HG03066 (cell line): ENCODE measurements around the gene HNRNPM.
"Not testable (repeated sequence)": the region's sequence is repeated elsewhere in the genome, so short reads cannot be mapped to it uniquely, and the experiment has no call there.

Experiments
- ATAC-seq: cut with Tn5 transposase; IDR thresholded peaks from one replicate; pipeline ENCODE4 v1.9.1; 2021; ENCODE audit warnings: low read depth; ENCODE audit not compliant: unreplicated experiment

Gene HNRNPM

DNA sequence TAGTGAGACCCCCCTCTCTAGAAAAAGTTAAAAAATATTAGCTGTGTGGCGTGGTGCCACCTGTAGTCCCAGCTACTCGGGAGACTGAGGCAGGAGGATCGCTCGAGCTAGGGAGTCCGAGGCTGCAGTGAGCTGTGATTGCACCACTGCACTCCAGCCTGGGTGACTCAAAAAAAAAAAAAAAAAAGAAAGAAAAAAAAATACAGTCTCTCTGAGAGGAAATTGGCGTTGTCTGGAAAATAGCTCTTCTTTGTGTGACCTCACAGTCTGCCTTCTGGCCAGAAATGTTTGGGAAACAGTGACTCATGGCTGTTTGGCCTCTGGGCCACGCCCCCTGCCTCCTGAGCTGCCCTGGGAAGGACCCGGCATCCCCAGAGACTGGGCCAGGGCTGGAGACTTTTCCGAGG lies 21.0 kb upstream of the HNRNPM start:
- no peak for ATAC-seq

DNA sequence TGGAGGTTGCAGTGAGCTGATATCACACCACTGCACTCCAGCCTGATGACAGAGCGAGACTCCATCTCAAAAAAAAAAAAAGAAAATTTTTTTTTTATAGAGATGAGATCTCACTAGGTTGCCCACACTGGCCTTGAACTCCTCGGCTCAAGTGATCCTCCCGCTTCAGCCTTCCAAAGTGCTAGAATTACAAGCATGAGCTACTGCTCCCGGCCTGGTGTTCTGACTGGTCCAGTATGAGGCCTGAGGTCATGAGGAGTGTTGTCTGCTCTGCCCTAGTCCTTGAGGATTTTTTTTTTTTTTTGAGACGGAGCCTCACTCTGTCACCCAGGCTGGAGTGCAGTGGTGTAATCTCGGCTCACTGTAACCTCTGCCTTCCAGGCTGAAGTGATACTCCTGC lies 19.4 kb upstream of the HNRNPM start:
- not testable (repeated sequence) for ATAC-seq

DNA sequence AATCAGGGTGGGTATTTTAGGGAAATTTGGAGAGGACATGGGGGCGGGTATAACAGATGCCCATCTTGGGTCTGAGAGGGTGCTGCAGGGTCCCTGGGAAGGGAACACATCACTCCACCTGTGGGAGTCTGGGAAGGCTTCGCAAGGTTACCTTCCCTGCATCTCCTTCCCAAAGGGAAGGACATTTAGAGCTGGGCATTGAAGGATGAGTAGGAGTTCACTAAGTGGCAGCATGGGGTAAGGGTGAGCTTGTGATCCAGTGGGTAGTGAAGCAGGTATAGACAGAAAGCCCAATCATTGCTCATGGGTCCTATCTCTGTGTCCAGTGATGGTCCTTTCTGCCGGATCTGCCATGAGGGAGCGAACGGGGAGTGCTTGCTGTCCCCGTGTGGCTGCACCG lies 18.5 kb upstream of the HNRNPM start:
- ATAC-seq = no peak

DNA sequence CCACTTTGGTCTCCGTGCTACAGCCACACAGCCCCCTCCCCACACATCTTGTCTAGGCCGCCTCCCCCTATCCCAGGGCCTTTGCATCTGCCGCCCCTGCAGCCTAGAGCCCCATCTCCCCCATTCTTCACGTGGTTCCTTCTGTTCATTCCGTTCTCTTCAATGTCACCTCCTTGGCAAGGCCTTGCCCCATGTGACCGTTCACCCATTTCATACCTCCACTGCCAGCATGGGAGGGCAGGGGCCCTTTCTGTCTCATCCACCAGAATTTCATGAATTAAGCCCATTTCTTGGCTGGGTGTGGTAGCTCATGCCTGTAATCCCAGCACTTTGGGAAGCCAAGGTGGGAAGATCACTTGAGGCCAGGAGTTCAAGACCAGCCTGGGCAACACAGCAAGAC lies 15.7 kb upstream of the HNRNPM start:
- no peak for ATAC-seq

DNA sequence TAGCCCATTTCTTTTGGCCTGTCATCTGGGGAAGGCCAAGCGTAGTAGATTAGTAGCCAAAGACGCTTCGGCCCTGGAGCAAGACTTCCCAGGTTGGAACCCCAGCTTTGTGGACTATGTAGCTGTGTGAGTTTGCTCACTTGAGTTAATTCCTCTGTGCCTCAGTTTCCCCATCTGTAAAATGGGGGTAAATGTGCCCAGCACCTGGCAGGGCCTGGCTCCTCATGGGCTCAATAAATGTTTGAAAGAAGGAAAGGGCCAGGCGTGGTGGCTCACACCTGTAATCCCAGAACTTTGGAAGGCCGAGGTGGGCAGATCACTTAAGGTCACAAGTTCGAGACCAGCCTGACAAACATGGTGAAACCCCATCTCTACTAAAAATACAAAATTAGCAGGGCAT lies 14.9 kb upstream of the HNRNPM start:
- ATAC-seq = no peak

DNA sequence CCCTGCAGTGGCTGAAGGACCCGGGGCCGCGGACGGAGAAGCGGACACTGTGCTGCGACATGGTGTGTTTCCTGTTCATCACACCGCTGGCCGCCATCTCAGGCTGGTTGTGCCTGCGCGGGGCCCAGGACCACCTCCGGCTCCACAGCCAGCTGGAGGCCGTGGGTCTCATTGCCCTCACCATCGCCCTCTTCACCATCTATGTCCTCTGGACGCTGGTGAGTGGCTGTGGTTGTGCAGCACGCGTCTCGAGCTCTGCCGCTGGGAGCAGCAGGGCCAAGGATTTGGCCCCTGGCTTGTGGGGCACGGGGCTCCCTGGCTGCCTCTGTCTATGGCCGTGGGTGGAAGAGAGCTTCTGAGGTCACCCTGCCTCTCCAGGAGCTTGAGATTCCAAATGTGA lies 14.1 kb upstream of the HNRNPM start:
- no peak for ATAC-seq

DNA sequence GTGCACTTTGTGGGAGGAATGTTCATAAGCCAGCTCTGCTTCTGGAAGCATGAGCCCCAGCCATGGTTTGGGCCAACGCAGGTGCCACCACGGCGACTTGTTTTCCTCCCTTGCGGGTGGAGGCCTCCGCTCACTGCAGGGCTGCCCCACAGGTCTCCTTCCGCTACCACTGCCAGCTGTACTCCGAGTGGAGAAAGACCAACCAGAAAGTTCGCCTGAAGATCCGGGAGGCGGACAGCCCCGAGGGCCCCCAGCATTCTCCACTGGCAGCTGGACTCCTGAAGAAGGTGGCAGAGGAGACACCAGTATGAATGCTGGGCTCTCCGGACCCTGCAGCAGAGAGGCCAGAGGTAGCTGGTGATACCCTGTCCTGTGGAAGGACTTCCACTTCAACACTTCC lies 6.5 kb upstream of the HNRNPM start:
- ATAC-seq = no peak

DNA sequence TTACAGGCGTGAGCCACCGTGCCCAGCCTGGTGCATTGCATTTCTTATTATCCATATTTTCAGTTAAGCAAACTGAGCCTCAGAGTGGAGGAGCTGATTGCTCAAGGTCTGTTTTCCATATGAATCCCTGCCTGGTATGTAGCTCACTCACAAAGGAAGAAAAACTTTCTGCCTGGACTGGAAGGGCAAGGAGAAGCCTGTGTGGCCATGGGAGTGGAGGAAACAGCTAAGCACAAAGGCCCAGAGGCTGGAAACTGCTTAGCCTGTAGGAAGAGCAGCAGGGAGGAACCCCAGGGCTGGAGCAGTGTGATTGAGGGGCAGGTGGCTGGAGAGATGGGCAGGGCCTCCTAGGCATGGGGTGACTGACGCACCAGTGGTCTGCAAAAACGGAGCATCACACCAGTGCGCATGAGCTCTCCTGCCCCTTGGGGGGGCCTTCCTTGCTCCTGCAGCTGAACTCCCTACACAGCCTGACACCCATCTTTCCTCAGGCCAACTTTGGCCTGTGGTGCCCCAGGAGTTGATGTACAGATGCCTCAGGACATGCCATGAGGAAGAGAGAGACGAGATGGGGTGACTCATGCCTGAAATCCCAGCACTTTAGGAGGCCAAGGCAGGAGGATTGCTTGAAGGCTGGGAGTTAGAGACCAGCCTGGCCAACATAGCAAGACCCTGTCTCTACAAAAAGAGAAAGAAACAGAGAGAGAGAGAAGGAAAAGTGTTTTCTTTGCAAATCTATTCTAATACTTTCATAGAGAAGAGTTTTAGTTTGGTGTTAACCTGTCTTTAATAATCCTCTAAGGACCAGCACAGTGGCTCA lies 2.8 kb upstream of the HNRNPM start:
- no peak for ATAC-seq

DNA sequence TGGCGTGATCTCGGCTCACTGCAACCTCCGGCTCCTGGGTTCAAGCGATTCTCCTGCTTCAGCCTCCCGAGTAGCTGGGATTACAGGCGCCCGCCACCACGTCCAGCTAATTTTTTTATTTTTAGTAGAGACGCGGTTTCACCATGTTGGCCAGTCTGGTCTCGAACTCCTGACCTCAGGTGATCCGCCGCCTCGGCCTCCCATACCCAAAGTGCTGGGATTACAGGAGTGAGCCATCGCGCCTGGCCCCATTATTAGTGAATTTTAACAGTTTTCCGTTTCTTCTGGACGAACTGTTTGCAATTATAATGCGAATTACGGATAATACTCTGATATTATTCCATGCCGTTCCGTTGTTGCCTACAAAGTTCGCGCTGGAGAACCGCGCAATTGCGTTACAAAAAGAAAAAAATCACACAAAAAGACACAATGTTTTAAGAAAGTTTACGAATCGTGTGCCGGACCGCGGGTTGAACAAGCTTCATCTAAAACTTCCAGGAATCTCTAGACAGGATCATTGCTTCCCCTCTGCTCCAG lies 567 bp upstream of the HNRNPM start:
- not testable (repeated sequence) for ATAC-seq

DNA sequence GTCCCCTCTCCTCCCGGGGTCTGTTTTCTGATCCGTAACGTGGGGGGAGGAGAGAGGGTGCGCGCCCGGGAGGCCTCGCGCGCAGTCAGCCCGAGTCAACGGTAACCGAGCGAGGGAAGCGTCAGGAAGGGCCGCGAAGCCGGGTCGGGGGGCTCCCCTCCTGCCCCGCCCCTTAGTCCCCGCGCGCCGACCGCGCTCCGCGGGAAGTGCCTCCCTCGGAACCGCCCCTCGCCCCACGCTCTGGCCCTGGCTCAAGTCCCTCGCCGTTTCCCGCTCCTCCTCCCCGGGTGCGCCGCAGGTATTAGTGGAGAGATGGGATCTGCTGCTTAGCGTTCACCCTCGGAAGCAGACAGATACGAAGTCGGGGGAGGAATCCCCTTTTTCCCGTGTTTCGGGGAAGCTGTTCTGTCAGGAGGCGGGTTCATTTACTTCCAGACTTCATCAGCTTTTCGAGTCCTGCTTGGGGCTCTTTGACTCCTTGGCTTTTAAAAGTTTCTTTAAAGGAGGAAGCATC lies 770 bp downstream of the HNRNPM start:
- ATAC-seq = peak; percentile 38

DNA sequence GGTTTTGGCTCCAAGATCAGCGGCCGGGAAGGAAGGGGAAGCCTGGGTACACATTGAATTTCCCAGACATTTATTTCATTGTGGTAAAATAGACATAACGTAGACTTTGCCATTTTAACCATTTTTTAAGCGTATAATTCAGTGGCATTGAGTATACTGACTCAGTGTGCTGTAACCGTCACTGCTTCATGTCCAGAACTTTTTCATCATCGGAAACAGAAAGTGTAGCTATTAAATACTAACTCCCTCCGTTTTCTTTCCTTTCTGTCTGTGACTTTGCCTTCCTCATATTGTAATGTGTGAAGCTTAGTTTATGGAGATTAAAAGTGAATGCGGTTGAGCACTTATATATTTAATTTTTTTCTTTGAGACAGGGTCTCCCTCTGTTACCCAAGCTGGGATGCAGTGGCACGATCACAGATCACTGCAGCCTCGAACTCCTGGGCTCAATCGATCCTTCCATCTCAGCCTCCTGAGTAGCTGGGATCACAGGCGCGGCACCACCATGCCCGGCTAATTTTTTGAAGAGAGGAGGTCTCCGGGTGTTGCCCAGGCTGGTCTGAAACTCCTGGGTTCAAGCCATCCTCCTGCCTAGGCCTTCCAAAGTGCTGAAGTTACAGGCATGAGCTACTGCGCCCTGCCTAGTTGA lies 1.4 kb downstream of the HNRNPM start:
- no peak for ATAC-seq

DNA sequence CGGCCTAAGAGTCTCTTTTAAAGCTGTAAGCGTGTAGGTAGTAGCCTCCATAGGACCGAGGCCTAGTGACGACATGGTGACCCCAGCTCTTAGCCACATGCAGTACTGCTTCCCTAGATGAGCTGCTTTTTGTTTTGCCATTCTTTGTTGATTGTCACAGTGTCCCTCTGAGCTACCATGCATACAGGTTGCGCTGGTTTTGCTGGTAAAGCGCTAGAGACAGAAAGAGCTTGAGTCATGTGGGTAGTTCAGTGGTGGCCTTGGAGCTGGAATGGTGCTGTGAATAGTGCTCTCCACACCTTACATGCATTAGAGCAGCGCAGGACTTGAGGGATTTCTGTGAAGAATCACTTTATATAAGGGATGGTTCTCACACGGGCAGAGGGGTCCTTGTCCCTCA lies 5.1 kb downstream of the HNRNPM start:
- ATAC-seq = no peak

DNA sequence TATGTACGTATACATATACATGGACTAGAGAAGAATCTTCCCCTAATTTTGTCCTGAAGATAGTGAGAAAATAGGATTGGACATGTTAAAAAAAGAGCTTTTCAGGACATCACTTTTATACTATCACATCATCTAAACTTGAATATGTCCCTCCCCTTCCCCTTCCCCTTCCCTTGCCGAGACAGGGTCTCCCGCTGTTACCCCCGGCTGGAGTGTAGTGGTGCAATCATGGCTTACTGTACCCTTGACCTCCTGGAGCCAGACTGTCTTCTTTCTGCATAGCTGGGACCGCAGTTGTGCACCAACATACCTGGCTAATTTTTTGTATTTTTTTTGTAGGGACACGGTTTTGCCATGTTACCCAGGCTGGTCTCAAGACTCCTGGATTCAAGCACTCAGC lies 6.6 kb downstream of the HNRNPM start:
- no peak for ATAC-seq

DNA sequence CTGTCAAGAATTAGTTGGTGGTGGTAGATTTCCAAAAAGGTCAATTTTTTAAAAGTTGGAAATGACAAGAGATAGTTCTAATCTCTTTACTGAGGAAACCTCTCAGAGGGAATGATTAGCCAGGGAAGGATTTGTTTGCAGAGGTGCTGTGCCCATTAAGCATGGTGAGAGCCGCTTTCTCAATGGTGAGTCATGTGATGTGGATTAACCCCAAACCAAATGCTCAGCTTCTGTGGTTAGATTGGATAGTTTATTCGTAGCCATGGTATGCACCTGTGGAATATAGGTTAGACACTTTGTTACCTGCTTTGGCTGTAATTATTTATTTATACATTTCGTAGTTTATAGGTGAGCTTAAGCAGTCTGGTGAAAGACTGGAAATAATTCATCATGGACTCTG lies 7.1 kb downstream of the HNRNPM start:
- no peak for ATAC-seq

DNA sequence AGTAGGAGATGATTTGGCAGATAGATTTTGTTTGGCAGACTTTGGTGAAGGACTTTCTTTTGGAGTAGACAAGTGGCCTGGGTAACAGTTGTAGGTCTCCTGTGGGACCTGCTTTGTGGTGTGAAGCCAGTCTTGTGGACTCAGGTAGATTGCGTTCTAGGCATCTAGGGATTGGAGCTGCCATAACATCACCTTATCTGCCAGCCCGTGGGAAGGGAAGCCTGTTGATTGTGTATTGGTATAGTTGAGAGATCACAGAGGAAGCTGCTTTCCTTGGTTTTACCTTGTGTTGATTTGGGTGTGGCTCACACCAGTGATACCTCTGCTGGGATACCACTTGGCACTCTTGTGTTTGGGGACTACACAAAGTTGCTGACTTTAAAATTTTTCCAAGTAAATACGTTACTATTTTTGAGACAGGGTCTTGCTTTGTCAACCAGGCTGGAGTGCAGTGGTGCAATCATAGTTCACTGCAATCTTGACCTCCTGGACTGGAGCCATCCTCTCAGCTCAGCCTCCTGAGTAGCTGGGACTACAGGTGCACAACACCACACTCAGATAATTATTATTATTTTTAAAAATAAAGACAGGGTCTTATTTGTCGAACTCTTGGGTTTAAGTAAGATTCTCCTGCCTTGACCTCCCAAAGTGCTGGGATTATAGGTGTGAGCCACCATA lies 7.8 kb downstream of the HNRNPM start:
- ATAC-seq = no peak

DNA sequence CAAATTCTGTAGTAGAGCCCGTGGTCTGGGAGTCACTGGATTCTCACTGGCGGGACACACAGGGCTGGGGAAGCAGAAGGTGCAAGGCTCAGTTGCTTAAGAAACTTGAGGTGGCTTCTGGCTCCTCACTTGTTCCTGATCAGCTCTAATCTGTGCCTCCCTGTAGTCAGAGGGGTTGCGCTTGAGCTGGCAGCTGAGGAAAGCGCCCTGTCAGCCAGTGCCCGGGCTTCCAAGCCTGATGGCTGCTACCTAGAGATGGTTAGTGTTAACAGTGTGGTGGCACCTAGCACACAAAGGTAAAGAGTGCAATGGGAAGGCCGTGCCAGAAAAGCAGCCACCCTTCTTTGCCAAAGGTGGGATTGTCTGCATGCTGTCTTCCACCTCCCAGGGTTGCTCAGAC lies 8.8 kb downstream of the HNRNPM start:
- no peak for ATAC-seq

DNA sequence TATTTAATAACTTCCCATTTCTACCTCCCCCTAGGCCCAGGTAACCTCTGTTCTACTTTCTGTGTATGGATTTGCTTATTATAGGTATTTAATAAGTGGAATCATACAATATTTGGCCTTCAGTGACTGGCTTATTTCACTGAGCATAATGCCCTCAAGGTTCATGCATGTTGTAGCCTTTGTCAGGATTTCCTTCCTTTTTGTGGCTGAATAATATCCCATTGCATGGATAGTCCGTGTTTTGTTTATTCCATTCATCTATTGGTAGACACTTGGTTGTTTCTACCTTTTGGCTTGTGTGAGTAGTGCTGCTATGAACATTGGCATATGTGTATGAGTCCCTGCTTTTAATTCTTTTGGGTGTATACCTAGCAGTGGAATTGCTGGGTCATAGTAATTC lies 9.4 kb downstream of the HNRNPM start:
- ATAC-seq = no peak

DNA sequence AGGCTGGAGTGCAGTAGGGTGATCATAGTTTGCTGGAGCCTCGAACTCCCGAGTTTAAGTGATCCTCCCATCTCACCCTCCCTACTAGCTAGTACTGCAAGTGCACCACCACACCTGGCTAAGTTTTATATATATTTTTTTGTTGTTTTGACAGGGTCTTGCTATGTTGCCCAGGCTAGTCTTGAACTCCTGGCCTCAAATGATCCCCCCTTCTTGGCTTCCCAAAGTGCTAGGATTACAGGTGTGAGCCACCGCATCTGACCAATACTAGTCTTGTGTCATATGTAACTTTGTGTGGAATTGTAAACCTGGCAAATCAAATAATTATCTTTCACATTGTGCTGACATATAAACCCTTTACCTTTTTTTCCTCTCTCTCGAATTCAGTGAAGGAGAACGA lies 10.2 kb downstream of the HNRNPM start:
- no peak for ATAC-seq

DNA sequence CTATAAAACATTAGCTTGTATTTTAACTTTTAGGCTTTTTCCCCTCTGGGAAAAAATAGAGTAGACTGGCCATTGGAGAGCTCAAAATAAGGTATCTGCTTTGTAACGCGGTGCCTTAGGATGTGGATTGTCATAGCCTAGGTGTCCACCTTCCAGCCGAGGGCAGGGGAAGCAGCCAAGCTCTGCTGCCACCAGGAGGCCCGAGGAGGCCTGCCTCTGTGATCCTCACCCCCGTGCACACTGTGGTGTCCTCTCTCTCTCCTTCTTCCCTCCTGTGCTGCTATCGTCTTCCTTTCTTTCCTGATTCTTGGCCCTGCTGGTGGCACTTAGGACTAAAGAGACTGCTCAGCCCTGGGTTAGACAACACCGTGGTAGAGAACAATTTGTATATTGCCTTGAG lies 11.3 kb downstream of the HNRNPM start:
- no peak for ATAC-seq

DNA sequence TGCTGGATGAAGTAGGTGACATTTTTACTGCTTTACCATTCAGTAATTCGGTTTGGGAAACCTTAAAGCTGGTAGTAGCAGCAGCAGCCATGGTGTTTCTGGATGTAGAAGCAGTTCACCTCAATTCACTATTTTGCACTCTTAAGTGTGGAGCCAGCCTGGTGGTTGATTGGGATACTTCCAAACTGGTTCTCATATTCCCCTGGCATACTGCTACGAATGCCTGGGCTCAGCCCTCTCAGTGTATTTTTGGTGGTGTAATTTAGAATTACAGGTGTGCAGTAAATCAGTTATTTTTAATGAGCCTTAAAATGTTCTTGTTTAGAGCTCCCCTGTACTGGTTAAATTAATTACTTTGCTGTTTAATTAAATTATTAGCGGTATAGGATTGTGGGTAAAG lies 12.4 kb downstream of the HNRNPM start:
- no peak for ATAC-seq

DNA sequence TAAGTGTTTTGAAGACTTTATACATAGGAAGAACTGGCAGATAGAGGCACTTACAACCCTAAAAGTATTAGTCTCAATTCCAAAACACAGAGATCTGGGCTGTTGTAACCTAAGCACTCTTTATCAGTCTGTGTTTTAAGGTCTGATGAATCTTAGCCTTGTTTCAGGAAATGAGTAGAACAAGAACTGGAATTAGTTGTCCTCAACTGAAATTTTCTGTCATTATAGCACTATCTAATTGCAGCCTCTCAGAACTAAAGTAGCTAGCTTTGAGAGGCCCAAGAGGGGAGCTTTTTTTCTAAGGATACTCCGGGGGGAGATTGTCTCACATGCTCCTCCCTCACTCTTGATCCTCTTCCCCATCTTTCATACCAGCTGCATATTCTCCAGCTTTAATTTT lies 13.1 kb downstream of the HNRNPM start:
- ATAC-seq = no peak
